ENCODE results near the gene STX10.

DNA sequence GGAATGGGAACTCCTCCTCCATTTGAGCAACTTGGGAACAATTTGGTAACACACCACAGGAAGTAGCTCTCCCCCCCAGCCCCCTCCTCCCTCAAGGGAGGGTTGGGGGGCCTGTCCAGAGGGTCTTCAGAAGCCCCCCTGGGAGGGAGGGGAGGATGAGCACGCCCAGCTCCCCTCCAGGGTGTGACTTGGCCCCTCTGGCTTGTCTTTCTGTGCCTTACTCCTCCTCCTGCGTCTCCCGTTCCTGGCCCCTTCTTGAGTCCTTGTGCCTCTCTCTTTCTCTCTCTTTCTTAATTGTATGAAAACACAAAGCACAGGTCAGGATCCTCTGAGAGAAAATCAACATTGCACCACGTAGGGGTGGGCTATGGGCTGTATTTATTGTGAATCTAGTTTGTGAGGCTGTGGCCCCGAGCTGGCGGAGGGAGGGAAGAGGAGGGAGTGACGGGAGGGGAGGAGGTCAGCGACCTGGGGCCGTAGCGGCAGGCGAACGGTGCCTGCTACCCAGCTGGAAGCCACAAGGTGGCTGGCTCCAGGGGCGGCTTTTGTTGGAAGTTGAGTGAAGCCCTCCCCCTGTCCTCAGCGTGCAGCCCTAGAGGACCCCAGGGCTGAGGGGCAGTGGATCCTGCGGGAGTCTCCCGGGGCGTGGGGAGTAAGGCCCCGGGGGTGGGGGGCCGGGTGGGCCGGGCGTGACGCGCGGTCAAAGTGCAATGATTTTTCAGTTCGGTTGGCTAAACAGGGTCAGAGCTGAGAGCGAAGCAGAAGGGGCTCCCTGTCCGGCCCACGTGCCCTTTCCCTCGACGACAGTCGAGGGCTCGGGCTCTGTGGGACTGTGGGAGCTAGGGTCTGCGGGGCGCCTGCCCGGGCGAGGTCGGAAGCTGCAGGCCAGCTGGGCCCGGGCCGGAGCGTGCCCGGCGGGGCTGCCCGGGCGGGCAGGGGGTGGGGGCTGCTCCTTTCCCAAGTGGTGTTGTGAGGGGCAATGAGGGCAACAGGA, 53.9 kb downstream of the STX10 start:
- TF ChIP-seq, protein P1, sequence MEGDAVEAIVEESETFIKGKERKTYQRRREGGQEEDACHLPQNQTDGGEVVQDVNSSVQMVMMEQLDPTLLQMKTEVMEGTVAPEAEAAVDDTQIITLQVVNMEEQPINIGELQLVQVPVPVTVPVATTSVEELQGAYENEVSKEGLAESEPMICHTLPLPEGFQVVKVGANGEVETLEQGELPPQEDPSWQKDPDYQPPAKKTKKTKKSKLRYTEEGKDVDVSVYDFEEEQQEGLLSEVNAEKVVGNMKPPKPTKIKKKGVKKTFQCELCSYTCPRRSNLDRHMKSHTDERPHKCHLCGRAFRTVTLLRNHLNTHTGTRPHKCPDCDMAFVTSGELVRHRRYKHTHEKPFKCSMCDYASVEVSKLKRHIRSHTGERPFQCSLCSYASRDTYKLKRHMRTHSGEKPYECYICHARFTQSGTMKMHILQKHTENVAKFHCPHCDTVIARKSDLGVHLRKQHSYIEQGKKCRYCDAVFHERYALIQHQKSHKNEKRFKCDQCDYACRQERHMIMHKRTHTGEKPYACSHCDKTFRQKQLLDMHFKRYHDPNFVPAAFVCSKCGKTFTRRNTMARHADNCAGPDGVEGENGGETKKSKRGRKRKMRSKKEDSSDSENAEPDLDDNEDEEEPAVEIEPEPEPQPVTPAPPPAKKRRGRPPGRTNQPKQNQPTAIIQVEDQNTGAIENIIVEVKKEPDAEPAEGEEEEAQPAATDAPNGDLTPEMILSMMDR (IDR thresholded peaks at IDR 0.05) = peak in 1 of 3 experiments; percentile 35
- TF ChIP-seq POLR2AphosphoS5 (IDR thresholded peaks at IDR 0.05) = peak in 1 of 2 donors; percentile 10

All from esophagus muscularis mucosa (tissue), 3 donors.